Activated T-cell treated with anti-CD3 and anti-CD28 coated beads, Interleukin-2, amount 50 U/mL, for 4 hours (primary cell): ENCODE results near the gene MAFB. TPM values are rescaled to one million over a fixed set of nuclear protein-coding genes. Genes with fewer than 3 reads are reported as not detected.

ENCODE experiments used
- ATAC-seq, 2 donors: fragments of 200-7000 bp; cut with Tn5 transposase; one replicate each; pipeline ENCODE4 v1.10.0; 2021
- DNase-seq: peaks from one replicate; pipeline ENCODE4 v3.0.0-alpha.2; 2020
- H3K27me3 Mint-ChIP-seq: one replicate; pipeline ENCODE4 v1.8.0; 2021; ENCODE audit warnings: low read depth, mixed read lengths
- H3K36me3 Mint-ChIP-seq: one replicate; pipeline ENCODE4 v1.8.0; 2022; ENCODE audit warnings: mixed read lengths; ENCODE audit not compliant: insufficient read depth
- H3K4me1 Mint-ChIP-seq: one replicate; pipeline ENCODE4 v1.8.0; 2021; ENCODE audit warnings: low read depth, mixed read lengths
- H3K4me3 Mint-ChIP-seq: one replicate; pipeline ENCODE4 v1.8.0; 2021; ENCODE audit warnings: mild to moderate bottlenecking, moderate library complexity, mixed read lengths
- H3K9me3 Mint-ChIP-seq: one replicate; pipeline ENCODE4 v1.8.0; 2021; ENCODE audit warnings: mixed read lengths
- total RNA-seq, 3 donors: library from RNA; stranded (reverse); gene quantifications; one replicate each; pipeline ENCODE4 v1.2.1, GENCODE V29; 2021

The MAFB gene
- total RNA-seq, 3 donors from 2014 or later, result 0.13 to 0.18 (median 0.16) TPM

DNA sequence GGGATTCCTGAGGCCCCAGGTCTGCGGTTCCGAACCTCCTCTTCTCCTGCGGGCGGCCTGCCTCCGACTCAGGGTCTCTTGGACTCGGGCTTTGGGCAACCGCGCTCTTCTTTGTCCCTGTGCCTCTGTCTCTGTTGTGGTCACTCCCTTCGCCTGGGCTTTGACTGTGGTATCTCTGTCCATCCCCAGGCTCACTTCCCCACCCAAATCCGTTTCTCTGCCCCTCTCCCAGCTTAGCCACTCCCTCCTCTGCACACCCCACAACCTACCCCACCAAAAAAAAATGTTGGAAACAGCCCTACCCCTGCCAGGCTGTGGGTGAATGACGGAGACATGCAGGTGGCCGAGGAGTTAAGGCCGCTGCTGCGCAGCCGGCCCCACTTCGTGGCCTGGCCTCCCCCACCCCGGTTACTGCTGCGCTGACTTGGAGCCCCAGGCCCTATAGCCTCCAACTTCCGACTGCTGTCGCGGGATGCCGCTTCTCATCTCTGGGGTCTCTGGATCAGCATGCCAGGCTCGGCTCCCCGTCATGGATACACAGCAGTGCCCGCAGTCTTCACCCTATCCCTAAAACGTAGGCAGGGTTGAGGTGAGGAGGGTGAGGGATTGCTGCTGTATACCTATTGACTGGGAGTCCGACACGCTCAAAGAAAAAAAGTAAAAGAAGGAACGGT, 2.7 kb upstream of the MAFB start:
- no peak overlapping the region for H3K4me3 Mint-ChIP-seq
- no peak for ATAC-seq
- H3K36me3 Mint-ChIP-seq, result no peaks in the 10 kb centered on the region
- no peak for DNase-seq
- H3K9me3 Mint-ChIP-seq, result no peaks in the 10 kb centered on the region
- H3K4me1 Mint-ChIP-seq, result peaks cover 10% of the 10 kb centered on the region
- H3K27me3 Mint-ChIP-seq, result peaks cover 81% of the 10 kb centered on the region

DNA sequence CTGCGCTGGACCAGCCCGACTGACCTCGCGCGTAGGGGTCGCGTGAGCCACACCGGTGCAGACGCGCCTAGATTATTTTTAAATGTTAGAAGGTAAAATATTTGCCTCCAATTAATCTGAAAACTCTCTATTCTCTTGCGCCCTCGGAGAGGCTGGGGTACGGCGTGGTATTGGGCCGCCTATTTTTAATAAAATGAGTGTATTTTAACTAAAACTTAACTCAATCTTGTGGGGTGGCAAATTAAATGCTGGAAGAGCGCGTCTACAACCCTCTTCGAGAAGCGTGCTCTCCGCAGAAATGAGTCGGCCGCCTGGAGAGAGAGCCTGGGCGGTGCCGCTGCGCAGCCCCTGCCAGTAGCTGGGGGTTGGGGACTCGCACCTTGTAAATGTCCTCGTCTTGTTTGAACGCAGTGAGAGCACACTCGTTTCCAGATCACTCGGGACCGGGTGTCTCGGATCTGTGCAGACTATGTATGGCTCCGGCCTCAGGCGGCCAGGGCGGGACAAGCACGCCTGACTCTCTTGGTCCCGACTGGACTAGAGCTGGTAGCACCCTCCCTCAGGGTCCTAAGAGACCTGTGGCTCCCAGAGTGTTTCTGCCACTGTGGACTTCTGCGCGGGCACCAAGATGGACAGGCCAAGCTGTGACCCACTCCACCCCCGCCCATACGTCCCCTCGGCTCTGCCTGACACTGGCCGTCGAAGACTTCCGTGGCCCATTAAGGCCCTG, 2.0 kb upstream of the MAFB start:
- no peaks in the 10 kb centered on the region for H3K9me3 Mint-ChIP-seq
- ATAC-seq, result no peak
- H3K4me3 Mint-ChIP-seq, result no peak overlapping the region
- DNase-seq, result no peak
- peaks cover 84% of the 10 kb centered on the region for H3K27me3 Mint-ChIP-seq
- no peaks in the 10 kb centered on the region for H3K36me3 Mint-ChIP-seq
- peaks cover 12% of the 10 kb centered on the region for H3K4me1 Mint-ChIP-seq

DNA sequence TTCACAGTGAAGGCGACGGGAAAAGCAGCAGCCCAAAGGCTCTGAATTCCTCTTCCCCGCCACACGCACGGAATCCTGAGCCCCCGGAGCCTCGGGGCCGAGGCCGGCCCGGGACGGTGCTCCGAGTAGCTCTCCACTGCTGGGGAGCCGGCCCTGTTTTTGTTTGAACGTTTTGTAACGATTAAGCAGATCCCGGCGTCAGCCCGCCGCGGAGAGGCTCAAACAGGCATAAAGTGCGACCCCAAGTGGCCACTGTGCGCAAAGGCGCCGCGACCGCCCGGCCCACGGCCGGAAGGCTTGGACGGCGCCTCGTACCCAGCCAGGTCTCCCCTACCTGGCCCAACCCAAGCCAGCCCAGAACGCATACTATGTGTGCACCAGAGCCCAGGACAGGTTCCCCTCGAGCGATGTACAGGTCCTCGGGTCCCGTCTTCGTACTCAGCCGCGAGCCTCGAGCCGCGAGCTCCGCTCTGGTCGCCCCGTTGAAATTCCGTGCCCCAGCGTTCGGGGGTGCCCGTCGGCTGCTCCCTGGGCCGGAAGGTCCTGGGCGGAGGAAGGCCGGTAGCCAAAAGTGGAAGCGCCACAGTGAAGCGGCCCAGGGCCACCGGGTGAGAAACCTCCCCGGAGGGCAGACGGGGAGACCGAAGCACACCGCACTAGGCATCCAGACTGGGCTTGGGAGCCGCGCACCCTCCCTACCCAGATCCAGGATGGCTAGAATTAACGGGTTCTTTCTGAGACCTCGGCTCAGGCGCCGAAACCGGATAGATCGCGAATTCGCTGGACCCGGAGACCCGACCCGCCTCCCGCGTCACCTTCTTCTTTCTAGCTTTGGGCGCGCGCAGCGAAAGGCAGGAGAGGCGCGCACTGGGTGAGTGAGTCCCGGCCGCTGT, 1.2 kb upstream of the MAFB start:
- Mint-ChIP-seq H3K4me1 (peaks cover 12% of the 10 kb centered on the region), H3K4me3 (peak overlapping the region; percentile 71), H3K27me3 (peaks cover 87% of the 10 kb centered on the region), H3K9me3 (no peaks in the 10 kb centered on the region), H3K36me3 (no peaks in the 10 kb centered on the region)
- DNase-seq, result peak; percentile 25
- peak; percentile 58 to 68 for ATAC-seq

DNA sequence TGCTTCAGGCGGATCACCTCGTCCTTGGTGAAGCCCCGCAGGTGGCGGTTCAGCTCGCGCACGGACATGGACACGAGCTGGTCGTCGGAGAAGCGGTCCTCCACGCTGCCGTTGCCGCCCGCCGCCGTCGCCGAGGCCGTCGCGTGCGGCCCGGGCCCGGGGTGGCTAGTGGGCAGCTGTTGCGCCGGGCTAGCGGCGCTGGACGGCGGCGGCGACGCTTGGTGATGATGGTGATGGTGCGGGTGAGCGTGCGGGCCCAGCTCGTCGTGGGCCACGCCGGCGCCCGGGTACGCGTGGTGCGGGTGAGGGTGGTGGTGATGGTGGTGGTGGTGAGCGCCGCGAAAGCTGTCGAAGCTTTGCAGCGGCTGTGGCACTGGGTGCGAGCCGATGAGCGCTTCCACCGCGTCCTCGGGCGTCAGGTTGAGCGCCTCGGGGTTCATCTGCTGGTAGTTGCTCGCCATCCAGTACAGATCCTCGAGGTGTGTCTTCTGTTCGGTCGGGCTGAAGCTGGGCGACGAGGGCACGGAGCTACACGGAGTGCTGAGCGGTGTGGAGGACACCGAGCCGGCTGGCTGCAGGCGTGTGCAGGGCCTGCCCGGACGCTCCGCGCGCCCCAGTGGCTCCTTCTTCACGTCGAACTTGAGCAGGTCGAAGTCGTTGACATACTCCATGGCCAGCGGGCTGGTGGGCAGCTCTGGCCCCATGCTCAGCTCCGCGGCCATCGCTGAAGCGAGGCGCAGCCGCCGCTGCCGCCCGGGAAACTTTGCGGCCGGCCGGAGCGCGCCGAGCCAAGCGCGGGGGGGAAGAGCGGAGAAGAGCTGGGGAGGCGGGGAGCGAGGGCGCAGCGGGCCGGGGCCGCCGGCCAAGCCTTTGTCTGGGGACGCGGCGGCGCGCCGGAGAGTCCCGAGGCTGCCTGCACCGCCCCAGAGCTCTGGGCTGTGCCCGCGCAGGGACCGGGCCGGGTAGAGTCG, 622 bp downstream of the MAFB start:
- Mint-ChIP-seq H3K27me3 (peaks cover 88% of the 10 kb centered on the region), H3K36me3 (no peaks in the 10 kb centered on the region), H3K9me3 (no peaks in the 10 kb centered on the region), H3K4me3 (peak overlapping the region; percentile 24), H3K4me1 (peaks cover 12% of the 10 kb centered on the region)
- ATAC-seq (no peak), DNase-seq (no peak)

DNA sequence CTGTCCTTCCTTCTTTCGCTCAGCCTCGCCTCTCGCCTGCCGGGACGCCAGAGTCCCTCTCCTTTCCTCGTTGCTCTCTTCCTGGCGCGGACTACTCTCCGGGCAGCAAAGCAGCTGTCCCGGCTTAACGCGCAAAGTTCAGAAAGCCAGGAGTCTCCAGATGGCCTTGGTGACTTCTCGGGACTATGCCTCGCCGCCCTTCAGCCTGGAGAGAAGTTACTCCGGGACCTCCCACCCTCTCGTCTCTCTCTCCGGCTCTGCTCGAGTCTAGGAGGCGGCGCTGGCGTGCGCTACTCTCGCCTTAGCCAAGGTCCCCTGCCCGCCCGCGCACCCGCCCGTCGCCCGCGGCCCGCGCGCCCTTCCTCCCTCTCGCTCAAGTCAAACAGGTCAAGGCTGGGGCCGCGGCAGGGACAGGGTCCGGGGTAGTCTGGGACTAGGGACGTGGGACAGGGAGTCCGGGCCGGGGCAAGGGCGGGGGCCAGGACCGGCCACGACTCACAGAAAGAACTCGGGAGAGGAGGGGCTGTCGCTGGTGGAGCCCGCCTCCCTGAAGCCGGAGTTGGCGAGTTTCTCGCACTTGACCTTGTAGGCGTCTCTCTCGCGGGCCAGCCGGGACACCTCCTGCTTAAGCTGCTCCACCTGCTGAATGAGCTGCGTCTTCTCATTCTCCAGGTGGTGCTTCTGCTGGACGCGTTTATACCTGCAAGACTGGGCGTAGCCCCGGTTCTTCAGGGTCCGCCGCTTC, 1.5 kb downstream of the MAFB start:
- H3K4me3 Mint-ChIP-seq, result peak overlapping the region; percentile 9
- H3K36me3 Mint-ChIP-seq, result no peaks in the 10 kb centered on the region
- no peak for ATAC-seq
- H3K27me3 Mint-ChIP-seq, result peaks cover 86% of the 10 kb centered on the region
- peaks cover 12% of the 10 kb centered on the region for H3K4me1 Mint-ChIP-seq
- H3K9me3 Mint-ChIP-seq, result no peaks in the 10 kb centered on the region
- no peak for DNase-seq

DNA sequence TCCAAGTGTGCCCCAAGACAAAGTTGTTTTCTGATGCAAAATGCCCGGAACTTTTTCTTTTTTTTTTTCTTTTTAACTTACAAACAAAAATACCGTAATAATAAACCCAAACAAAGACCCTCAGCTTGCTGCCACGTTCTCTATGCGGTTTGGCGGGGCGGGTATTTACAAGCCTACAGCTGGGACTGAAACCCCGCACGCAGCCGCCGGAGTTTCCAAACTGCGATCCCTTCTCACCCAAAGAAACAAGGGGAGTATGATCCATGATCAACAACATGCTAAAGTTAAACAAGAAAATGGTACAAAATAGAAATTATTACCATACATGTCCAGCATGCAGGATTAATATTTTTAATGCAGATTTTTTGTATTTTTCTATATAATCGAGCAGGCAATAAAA, 2.1 kb downstream of the MAFB start:
- DNase-seq (no peak), ATAC-seq (no peak)
- no peak overlapping the region for H3K4me3 Mint-ChIP-seq
- no peaks in the 10 kb centered on the region for H3K9me3 Mint-ChIP-seq
- peaks cover 12% of the 10 kb centered on the region for H3K4me1 Mint-ChIP-seq
- peaks cover 86% of the 10 kb centered on the region for H3K27me3 Mint-ChIP-seq
- H3K36me3 Mint-ChIP-seq, result no peaks in the 10 kb centered on the region

DNA sequence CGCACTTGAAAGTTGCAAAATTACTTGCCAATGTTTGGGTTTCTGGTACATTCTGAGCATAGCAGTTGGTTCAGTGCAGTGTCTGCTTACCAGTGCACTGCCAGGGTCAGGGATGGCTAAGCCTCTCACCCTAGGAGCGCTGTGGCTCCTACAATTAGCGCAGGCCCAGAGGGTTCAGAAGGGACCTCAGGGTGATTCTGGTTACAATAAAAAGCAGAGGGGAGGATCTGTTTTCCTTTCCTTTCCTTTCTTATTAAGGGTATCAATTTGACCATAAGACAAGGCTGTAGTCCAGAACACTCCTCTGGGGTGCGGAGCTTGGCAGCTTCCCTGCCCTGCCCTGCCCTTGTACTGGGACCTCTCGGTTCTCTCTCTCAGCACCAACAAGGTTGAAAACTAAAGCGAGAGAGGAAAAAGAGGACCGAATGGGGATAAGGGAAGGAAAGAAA, 2.6 kb downstream of the MAFB start:
- H3K4me3 Mint-ChIP-seq, result no peak overlapping the region
- peaks cover 86% of the 10 kb centered on the region for H3K27me3 Mint-ChIP-seq
- H3K36me3 Mint-ChIP-seq, result no peaks in the 10 kb centered on the region
- H3K9me3 Mint-ChIP-seq, result no peaks in the 10 kb centered on the region
- H3K4me1 Mint-ChIP-seq, result peaks cover 12% of the 10 kb centered on the region
- no peak for ATAC-seq
- no peak for DNase-seq

DNA sequence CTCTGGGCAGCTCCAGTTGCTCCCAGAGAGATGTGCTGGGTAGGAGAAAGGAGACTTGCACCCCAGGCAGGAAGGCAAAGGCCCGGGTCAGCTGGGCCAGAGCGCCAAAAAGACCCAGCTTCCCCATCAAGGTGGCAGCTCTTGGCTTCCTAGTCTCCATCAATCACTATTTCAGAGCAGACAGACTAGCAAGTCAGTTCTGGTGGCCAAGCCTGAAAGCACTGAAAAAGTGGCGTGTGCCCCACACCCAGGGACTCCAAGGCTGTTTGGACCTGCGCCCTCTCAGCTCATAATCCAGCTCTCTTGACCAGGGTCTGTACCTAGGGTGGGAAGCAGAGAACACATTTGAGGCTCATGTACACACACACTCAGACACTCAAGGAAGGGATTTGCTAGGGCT, 3.7 kb downstream of the MAFB start:
- Mint-ChIP-seq H3K4me3 (no peak overlapping the region), H3K36me3 (no peaks in the 10 kb centered on the region), H3K4me1 (peaks cover 12% of the 10 kb centered on the region), H3K9me3 (no peaks in the 10 kb centered on the region), H3K27me3 (peaks cover 84% of the 10 kb centered on the region)
- ATAC-seq, result no peak
- DNase-seq, result no peak

DNA sequence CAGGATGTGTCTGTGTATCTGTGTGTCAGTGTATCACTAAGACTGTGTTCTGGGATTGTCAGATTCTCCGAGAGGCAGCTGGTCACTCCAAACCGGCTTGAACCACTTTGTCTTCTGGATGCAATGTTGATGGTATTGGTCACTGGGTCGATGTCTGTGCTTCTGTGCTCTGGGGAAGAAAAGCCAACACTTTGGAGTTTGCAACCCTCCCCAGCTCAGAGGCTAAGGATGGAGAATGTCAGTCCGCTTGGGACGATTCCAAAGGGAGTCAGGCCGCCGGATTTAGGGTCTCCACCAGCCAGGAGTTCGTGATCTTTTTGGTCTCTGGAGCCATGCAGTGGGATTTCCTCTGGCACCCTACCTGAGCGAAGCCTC, 5.2 kb downstream of the MAFB start:
- DNase-seq (no peak), ATAC-seq (no peak)
- Mint-ChIP-seq H3K4me3 (no peak overlapping the region), H3K4me1 (peaks cover 5% of the 10 kb centered on the region), H3K9me3 (no peaks in the 10 kb centered on the region), H3K36me3 (no peaks in the 10 kb centered on the region), H3K27me3 (peaks cover 79% of the 10 kb centered on the region)

DNA sequence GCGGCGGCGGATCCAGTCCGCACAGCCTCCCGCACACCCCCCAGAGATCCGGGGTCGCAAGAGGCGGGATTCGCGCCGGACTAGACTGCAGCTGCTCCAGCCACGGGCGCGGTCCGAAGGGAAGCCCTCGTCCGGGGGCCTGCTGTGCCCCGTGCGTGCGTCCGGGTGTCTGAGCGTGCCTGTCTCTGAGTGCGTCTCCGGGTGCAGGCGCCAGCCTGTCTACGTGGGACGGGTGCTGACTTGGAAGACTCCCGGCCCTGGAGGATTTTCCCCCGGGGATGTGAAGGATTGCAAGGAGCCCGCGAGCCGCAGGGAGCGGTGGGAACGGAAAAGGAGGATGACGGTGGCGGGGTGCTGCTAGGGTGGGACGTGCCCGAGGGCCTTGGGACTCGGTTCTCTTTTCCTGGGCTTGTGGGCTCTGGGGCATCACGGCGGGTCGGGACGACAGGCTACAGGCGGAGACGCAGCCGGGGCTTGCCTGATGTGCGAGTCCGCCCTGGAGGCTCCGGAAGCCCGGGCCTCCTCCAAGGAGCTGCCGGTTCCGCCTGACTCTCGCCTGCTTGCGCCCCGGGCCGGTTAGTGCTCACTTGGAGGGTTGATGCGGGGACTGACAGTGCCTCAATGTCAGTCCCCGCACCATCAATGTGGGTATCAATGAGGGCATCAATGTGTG, 5.7 kb downstream of the MAFB start:
- DNase-seq (no peak), ATAC-seq (peak in 1 of 2 donors; percentile 20)
- H3K4me3 Mint-ChIP-seq, result no peak overlapping the region
- peaks cover 75% of the 10 kb centered on the region for H3K27me3 Mint-ChIP-seq
- peaks cover 3% of the 10 kb centered on the region for H3K4me1 Mint-ChIP-seq
- H3K9me3 Mint-ChIP-seq, result no peaks in the 10 kb centered on the region
- no peaks in the 10 kb centered on the region for H3K36me3 Mint-ChIP-seq

DNA sequence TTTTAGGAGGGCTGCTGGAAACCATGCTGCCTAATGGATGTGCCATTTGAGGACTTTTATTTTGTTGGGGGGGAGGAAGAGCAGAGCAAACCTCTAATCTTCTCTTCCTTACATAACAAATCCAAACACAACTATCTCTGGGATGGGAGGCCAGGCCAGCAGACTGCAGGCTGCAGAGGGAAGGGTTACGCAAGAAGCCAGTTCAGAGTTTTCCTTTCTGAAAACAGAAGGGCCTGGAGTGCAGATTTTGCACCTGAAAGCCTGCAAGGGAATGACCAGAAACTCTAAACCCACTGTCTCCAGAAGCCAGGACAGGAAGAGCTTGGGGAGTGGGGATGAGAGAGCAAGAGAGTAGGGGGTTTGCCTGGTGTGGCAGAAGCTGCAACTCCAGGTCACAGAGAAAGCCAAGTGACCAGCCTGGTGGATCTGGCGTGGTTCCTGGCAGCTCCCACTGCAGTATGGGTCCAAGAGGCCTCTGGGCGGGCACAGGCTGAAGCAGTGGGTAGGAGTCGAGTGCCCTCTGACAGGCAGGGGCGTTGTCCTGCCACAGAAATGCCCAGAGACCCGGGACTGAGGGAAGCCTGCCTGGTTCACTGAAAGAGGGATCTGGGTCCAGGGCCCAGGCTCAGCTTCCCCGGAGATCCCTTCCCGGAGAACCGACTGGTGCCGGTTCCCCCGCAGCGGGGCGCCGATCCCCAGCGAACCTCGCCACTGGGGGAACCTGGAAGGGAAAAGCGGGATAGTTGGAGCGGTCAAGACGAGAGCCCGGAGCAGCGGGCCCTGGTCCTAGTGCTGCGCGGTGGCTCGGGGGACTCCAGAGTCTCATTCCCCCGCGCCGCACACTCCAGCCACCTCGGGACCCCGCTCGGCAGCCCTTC, 6.7 kb downstream of the MAFB start:
- H3K9me3 Mint-ChIP-seq, result no peaks in the 10 kb centered on the region
- H3K27me3 Mint-ChIP-seq, result peaks cover 73% of the 10 kb centered on the region
- no peaks in the 10 kb centered on the region for H3K36me3 Mint-ChIP-seq
- peaks cover 2% of the 10 kb centered on the region for H3K4me1 Mint-ChIP-seq
- H3K4me3 Mint-ChIP-seq, result no peak overlapping the region
- DNase-seq (no peak), ATAC-seq (no peak)

DNA sequence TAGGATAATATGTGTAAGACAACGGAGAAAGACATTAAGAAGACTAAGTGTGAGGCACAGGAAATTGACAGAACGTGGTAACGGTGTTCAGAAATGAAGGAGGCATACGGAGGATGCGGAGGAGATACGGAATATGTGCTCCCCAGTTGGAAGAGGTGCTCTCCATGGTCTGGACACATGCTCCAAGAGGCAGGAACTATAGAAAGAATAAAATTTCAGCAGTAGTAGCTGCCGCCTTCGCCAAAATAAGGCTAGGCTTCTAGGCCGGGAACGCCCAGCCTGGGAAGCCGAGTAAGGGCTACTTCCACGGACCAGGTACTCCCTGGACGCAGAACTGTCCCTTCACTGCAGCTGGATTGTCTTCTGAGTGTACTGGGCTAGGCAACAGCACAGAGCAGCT, 7.4 kb downstream of the MAFB start:
- Mint-ChIP-seq H3K4me1 (peaks cover 2% of the 10 kb centered on the region), H3K27me3 (peaks cover 72% of the 10 kb centered on the region), H3K9me3 (no peaks in the 10 kb centered on the region), H3K36me3 (no peaks in the 10 kb centered on the region), H3K4me3 (no peak overlapping the region)
- DNase-seq, result no peak
- ATAC-seq, result no peak
